ENCODE measurements around the gene FGF9.

GRCh38 chr13:21673539-21673788 lies 2.6 kb downstream of the FGF9 start:
- no peak for TF ChIP-seq EZH2 (IDR thresholded peaks at IDR 0.05; ENCODE audit: insufficient read depth, poor library complexity, severe bottlenecking)
- TF ChIP-seq EZH2phosphoT487 (IDR thresholded peaks at IDR 0.05; ENCODE audit: insufficient read depth, low read depth): no peak

Data from GM23248 (cell line).